DMS 273 treated with DMSO at 0.1 percent for 48 hours (cell line): ENCODE measurements around the gene MUSK.
"Not testable (repeated sequence)": the region's sequence is repeated elsewhere in the genome, so short reads cannot be mapped to it uniquely, and the experiment has no call there.

ENCODE experiments used
- DNase-seq: peaks from one replicate; lab custom pipeline; 2025; lab: John Stamatoyannopoulos, UW

The MUSK gene

GRCh38 chr9:110762783-110763182 lies 94.2 kb downstream of the MUSK start:
- DNase-seq: no peak

DNA sequence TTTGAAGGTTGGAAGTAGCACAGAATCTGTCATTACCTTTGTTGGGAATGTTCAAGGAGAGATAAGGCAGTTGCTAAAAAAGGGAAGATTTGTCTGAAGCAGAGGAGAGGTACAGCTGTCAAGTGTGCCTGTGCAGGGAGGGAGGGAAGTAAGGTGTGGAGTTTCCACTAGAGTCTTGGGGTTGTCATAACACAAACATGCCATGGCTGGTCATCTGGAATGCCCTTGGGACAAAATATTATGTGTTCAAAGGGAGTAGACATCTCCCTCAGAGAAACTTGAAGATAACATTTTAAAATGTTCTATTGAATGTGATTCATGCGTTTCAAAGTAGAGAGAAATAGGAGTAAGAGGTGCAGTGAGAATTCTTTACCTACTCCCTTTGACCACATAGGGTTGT lies 95.0 kb downstream of the MUSK start:
- DNase-seq: no peak

DNA sequence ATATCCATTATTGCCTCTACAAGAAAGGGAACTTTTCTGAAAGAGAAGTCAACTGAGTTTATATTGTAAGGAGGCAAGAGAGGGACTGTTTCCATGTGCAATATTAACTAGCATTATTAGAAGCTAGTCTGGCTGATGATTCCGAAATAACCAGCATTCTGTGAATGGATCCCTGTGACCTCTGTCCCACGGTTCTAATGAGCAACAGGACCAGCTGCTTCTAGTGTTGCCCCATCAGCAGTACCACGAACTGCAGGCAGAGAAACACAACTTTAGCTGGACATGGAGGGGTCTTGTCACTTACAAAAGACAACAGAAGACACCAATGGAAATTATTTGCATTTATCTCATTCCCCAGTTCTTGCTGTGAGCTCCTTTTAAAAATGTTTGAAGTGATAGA lies 95.4 kb downstream of the MUSK start:
- DNase-seq: no peak

GRCh38 chr9:110765926-110766325 lies 97.3 kb downstream of the MUSK start:
- DNase-seq: no peak

DNA sequence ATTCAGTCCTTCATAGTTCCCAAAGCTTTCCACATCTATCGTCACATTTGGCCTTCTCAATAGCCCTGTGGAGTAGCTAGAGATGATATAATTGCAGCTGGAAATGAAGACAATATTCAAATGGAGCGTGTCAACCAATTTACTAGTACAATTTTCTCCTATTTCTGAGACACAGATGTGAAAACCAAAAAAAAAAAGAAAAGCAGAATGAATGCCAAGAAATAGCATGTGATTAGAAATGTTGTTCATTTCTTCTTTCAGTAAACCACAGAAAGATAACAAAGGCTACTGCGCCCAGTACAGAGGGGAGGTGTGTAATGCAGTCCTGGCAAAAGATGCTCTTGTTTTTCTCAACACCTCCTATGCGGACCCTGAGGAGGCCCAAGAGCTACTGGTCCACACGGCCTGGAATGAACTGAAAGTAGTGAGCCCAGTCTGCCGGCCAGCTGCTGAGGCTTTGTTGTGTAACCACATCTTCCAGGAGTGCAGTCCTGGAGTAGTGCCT lies 99.0 kb downstream of the MUSK start:
- DNase-seq: no peak

DNA sequence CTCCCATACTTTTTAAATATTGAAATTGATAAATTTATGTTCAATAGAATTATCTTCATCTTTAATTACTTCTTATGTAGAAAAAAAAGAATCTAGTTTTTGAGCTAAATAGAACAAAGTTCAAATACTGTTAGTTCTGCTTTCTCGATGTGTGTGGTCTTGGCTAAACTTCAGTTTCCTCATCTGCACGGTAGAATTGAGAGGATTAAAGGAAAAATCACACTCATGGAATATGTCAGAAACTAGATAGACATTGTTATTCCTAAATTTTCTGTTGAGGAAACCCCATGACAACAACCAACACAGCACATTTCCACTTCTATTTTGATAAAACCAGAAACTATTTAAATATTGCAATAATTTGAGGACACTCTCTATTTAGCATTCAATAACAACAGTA lies 100.3 kb downstream of the MUSK start:
- no peak for DNase-seq

DNA sequence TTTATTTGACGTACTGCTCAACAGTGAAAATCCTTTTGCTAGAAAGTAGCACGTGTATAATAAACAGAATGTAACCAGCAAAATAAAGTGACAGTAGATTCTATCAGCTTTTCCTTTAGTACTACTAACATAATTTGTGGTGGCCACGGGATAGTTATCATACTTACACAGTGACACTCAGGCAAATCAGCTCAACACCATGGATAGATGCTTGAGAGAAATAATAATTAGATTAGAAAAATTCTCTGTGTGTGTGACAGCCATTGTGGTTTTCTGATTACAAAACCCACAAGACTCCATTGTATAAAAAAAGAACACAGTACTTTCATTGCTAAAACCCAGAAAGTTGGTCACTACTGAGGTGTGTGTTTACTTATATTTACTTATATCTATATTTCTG lies 101.1 kb downstream of the MUSK start:
- DNase-seq: no peak

- DNase-seq: no peak
Observed at GRCh38 chr9:110775724-110776123, 107.1 kb downstream of the MUSK start.

DNA sequence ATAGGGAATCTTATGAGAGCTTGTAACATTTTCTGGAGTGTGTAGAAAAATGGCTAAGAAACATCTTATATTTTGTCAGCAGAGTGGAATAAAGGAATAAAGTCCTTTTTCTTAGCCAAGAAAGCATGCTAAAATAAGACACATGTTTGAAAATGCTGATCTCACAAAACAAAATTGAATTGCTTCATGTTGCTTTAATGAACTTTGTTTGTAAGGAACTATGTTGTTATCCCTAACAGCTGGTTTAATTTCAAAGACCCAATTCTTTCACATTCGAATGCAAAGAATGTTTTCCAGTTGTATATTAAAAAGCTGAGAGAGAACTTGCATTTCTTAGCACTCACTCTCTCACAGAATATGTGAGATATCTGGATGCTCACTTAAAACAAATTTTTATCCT lies 107.6 kb downstream of the MUSK start:
- no peak for DNase-seq

DNA sequence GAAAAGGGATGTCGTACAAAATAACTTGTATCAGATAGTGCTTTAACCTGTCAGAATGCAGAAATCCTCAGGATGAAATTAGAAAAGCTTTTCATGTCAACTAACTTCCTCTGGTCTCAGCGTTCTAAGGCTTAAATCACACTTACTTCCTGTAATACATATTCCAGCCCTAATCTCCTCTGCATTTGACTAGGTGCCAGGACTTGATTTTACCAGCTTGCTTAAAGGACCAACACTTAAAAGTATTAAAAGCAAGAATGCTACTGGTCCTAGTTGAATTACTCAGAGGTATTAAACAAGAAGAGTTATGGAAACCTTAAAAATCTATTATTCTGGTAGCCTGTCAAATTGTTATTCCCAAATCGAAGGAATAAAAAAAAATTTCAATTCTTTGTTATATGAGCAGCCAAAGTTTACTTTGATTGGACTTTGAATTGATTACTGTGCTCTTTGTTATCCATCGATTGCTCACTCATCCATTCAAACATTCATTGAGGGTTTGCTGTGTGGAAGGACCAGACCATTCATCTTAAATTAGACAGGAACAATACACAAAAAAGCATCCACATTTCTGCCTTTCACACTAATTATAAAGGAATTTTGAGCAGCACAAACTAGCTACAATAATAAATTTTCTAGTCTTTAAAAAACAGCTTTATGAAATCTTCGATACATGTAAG lies 108.7 kb downstream of the MUSK start:
- DNase-seq: no peak

DNA sequence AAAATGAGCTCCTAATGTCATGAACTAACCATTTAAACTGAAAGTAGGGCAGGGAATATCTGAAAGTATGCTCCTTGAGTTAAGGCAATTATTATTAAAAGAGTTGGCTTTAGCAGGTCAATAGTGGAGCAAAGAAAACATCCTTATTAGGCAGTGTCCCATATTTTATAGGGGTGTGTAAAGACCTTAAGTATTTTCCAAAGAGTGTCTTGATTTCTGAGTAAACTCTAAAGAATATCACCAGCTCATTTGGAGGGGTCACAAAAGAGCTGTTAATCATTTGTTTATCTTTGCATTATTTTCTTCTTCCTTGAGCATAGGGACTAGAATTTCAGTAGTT lies 109.3 kb downstream of the MUSK start:
- no peak for DNase-seq

GRCh38 chr9:110782701-110783100 lies 114.1 kb downstream of the MUSK start:
- no peak for DNase-seq

GRCh38 chr9:110784309-110784708 lies 115.7 kb downstream of the MUSK start:
- no peak for DNase-seq

DNA sequence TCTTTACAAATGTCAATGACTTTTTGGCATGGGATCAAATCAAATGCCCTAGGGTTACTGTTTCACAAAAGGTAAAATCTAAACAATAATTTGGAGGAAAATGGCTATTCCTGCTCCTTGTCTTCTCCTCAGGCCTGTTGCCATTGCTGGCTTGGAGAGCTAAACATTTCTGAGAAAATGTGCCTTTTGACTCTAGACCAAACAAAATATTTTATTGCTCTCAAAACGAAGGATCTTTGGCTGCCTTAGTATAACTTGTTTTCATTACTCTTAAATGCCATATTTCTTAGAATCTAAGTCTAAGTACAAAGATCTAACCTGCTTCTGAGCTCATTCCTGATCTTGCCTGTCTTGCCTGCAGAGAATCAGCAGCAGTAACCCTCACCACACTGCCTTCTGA lies 116.6 kb downstream of the MUSK start:
- no peak for DNase-seq

DNA sequence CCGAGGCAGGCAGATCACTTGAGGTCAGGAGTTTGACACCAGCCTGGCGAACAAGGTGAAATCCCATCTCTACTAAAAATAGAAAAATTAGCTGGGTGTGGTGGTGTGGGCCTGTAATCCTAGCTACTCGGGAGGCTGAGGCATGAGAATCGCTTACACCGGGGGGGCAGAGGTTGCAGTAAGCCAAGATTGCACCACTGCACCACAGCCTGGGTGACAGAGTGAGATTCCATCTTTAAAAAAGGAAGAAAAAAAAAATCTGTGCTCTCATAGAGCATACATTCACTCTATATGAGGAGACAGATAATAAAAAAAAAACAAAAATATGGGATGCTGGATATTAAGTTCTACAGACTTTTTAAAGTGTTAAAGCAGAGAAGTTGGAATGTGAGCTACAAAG lies 119.8 kb downstream of the MUSK start:
- not testable (repeated sequence) for DNase-seq

- DNase-seq: no peak
Observed at GRCh38 chr9:110788871-110789270, 120.3 kb downstream of the MUSK start.

DNA sequence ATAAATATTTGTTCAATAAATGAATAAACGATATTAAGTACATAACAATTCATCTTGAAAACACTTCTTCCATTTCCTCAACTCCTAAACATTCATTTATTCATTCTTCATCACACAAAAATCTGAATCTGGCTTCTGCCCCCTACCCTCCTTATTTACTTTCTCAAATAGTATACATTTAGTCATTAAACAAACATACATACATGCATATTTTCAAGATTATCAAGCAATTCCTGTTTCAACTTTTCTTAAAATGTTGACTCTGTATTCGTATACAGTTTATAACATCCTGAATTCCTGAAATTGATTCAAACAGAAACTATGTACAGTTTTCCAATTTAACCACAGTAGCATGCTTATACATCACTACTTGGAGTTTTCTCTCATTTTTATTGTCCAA lies 129.0 kb downstream of the MUSK start:
- DNase-seq: no peak

DNA sequence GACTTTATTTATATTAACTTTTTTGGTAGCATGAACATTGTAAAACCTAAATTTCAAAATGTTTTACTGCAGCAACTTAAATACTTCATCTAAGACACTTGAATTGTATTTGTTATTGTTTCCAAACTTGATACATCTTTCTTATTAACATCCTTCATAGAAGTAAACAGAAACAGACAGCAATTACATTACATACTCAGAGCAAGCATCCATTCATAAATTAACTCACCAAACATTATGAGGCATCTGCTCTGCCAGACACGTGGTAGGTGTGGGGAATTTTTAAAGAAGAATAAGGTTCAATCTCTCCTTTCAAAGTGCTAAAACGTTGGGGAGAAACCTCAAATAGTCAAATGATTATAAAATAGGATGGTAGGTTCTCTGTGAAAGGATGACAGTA lies 130.8 kb downstream of the MUSK start:
- DNase-seq: no peak

DNA sequence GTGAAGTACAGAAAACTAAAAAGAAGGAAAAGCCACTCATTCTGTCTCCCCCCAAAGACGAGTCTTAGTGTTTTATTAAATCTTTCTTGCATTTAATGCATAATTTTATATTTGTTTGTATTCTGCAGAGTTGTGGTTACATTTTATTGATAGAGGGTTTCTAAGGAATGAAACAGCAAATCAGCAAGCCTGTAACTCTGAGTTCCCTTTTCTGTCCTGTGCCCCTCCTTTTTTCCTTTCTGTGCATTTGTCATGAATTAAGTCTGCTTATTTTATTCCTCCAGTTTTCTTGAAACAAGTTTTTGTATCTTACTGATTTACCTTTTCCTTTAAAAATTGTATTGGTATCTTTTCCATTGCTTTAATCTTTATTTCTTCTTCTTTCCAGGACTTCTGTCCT lies 132.8 kb downstream of the MUSK start:
- no peak for DNase-seq

DNA sequence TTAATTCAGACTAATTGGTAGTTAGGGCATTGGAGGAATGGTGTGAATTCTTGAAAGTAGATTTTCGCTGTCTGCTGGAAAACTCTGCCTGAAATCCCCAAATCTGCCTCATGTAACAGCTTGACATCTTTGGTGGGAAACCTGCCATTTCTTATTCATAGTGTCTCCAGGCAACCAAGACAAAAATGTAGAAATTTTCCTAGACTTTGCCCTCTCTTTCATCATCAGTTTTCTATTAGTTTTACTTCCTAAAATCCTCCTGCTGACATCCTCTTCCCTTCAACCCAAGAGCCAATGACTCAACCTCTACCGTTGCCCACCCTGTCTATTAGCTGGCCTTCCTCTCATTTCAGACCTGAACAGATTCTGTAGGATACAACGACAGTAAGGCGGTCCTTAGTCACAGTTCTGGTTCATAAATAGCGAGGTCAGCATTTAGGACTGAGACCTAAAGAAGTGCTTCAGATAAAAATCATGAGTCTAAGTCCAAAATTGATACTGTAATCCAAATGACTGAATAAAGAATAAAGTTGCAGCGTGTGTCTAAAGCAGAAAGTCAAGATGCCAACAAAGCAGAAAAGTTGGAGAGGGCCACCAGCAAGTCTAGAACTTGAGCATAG lies 133.9 kb downstream of the MUSK start:
- no peak for DNase-seq

GRCh38 chr9:110807956-110808598 lies 139.5 kb downstream of the MUSK start:
- no peak for DNase-seq

GRCh38 chr9:110808599-110808980 lies 140.0 kb downstream of the MUSK start:
- DNase-seq: no peak

DNA sequence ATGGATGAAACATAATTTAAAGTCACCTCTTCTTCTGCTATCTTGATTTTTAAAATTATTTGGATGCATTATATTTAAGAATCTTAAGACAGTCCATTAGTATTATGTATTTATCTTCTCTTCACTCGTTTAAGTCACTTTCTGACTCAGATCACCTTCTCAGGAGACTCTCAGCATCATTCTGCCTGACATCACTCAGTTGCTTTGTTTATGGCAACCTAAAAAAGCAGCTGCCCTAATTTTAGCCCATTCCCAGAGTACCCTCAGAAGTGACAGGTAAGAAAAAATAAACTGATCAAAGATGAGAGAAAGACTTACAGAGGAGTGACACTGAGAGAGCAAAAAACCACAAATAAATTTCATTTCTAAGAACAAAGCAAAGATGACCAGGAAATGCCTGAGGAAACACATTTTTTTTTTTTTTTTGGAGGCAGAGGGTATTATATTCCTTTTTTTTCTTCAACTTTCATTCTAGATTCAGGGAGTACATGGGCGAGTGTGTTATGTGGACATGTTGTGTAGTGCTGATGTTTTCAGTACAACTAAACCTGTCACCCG lies 140.5 kb downstream of the MUSK start:
- DNase-seq: no peak
